HEK293 (cell line): ENCODE measurements around the gene FBRSL1.
A peak's percentile ranks its signal among the peaks of the same experiment; 100 is the strongest.

Source experiments
- CTCF ChIA-PET: fragments of 350-600 bp; formaldehyde crosslinking; extraction: SDS; loops from one replicate; lab custom pipeline; 2021; ENCODE audit warnings: antibody characterized with exemption; lab: Yijun Ruan, JAX
- POLR2A ChIA-PET: fragments of 300-600 bp; formaldehyde crosslinking; extraction: SDS; loops from one replicate; lab custom pipeline; 2020; ENCODE audit warnings: antibody characterized with exemption, inconsistent platforms; lab: Yijun Ruan, JAX
- H3K27ac ChIP-seq: fragments of 200-500 bp; sonication (Bioruptor generic); 2 replicates; pipeline ENCODE4 v1.5.1; 2014; ENCODE audit warnings: low read depth, low read length, control low read depth, inconsistent platforms; ENCODE audit errors: extremely low read depth
- H3K36me3 ChIP-seq, 2 experiments: fragments of 200-500 bp in 1 of 2; sonication (Bioruptor generic) in 1 of 2; 1 replicate in 1 of 2; 2 replicates in 1 of 2; pipeline ENCODE4 v1.5.1; 2014 to 2017; ENCODE audit warnings: inconsistent platforms in 2 of 2, low read length in 2 of 2; ENCODE audit not compliant: control insufficient read depth in 2 of 2, insufficient read depth in 1 of 2
- H3K4me1 ChIP-seq: fragments of 200-500 bp; sonication (Bioruptor generic); 2 replicates; pipeline ENCODE4 v1.5.1; 2014; ENCODE audit warnings: mild to moderate bottlenecking, low read length, inconsistent platforms; ENCODE audit not compliant: control insufficient read depth, insufficient read depth
- H3K4me3 ChIP-seq: 2 replicates; pipeline ENCODE4 v1.5.1; 2011; ENCODE audit warnings: low read depth, mild to moderate bottlenecking, control low read depth, low read length, moderate library complexity
- H3K9me3 ChIP-seq: fragments of 200-500 bp; sonication (Bioruptor generic); 2 replicates; pipeline ENCODE4 v1.5.1; 2014; ENCODE audit warnings: low read depth, low read length, inconsistent platforms; ENCODE audit not compliant: control insufficient read depth, insufficient read depth
- GLIS1 ChIP-seq: fragments of 450-650 bp; formaldehyde crosslinking; IDR thresholded peaks from 2 replicates; pipeline ENCODE4 v1.5.1; 2016; ENCODE audit warnings: missing biosample characterization, missing genetic modification characterization
- GLIS2 ChIP-seq: fragments of 450-650 bp; formaldehyde crosslinking; IDR thresholded peaks from 2 replicates; pipeline ENCODE4 v1.5.1; 2016; ENCODE audit warnings: missing biosample characterization, missing genetic modification characterization
- HOXA7 ChIP-seq: sonication (generic); formaldehyde crosslinking; IDR thresholded peaks from 2 replicates; pipeline ENCODE4 v1.8.1; 2022; ENCODE audit warnings: missing genetic modification reagents, borderline replicate concordance
- KLF16 ChIP-seq: fragments of 450-650 bp; formaldehyde crosslinking; IDR thresholded peaks from 2 replicates; pipeline ENCODE4 v1.5.1; 2017; ENCODE audit warnings: missing biosample characterization, missing genetic modification characterization
- ZIC2 ChIP-seq: fragments of 450-650 bp; formaldehyde crosslinking; IDR thresholded peaks from 2 replicates; pipeline ENCODE4 v1.5.1; 2016; ENCODE audit warnings: missing biosample characterization, missing genetic modification characterization
- ZNF10 ChIP-seq: fragments of 450-650 bp; formaldehyde crosslinking; IDR thresholded peaks from 2 replicates; pipeline ENCODE4 v1.5.1; 2017; ENCODE audit warnings: missing biosample characterization, missing genetic modification characterization
- ZNF133 ChIP-seq: fragments of 450-650 bp; formaldehyde crosslinking; IDR thresholded peaks from 2 replicates; pipeline ENCODE4 v1.5.1; 2016; ENCODE audit warnings: missing biosample characterization, missing genetic modification characterization
- ZNF223 ChIP-seq: fragments of 450-650 bp; formaldehyde crosslinking; IDR thresholded peaks from 2 replicates; pipeline ENCODE4 v1.5.1; 2016; ENCODE audit warnings: missing biosample characterization, missing genetic modification characterization
- ZNF23 ChIP-seq: fragments of 450-650 bp; formaldehyde crosslinking; IDR thresholded peaks from 2 replicates; pipeline ENCODE4 v1.5.1; 2016; ENCODE audit warnings: missing biosample characterization, missing genetic modification characterization, borderline replicate concordance
- ZNF302 ChIP-seq: fragments of 450-650 bp; formaldehyde crosslinking; IDR thresholded peaks from 2 replicates; pipeline ENCODE4 v1.5.1; 2016; ENCODE audit warnings: missing biosample characterization, missing genetic modification characterization, low read depth
- ZNF48 ChIP-seq: fragments of 450-650 bp; formaldehyde crosslinking; IDR thresholded peaks from 2 replicates; pipeline ENCODE4 v1.5.1; 2016; ENCODE audit warnings: missing biosample characterization, missing genetic modification characterization
- ZNF629 ChIP-seq: fragments of 450-650 bp; formaldehyde crosslinking; IDR thresholded peaks from 2 replicates; pipeline ENCODE4 v1.5.1; 2017; ENCODE audit warnings: missing biosample characterization, missing genetic modification characterization
- ZNF664 ChIP-seq: fragments of 450-650 bp; formaldehyde crosslinking; IDR thresholded peaks from 2 replicates; pipeline ENCODE4 v1.5.1; 2016; ENCODE audit warnings: missing biosample characterization, missing genetic modification characterization
- ZNF843 ChIP-seq: fragments of 450-650 bp; formaldehyde crosslinking; IDR thresholded peaks from 2 replicates; pipeline ENCODE4 v1.5.1; 2016; ENCODE audit warnings: missing biosample characterization, missing genetic modification characterization
- TF ChIP-seq, protein P1 (sequence below): fragments of 450-650 bp; formaldehyde crosslinking; IDR thresholded peaks from 2 replicates; pipeline ENCODE4 v1.5.1; 2016; ENCODE audit warnings: missing biosample characterization, missing genetic modification characterization
- TF ChIP-seq, protein P2 (sequence below): fragments of 450-650 bp; formaldehyde crosslinking; IDR thresholded peaks from 2 replicates; pipeline ENCODE4 v1.5.1; 2017; ENCODE audit warnings: missing biosample characterization, mild to moderate bottlenecking, missing genetic modification characterization, moderate library complexity
- TF ChIP-seq, protein P3 (sequence below): fragments of 450-650 bp; formaldehyde crosslinking; IDR thresholded peaks from 2 replicates; pipeline ENCODE4 v1.5.1; 2016; ENCODE audit warnings: missing biosample characterization, missing genetic modification characterization

FBRSL1 gene

DNA sequence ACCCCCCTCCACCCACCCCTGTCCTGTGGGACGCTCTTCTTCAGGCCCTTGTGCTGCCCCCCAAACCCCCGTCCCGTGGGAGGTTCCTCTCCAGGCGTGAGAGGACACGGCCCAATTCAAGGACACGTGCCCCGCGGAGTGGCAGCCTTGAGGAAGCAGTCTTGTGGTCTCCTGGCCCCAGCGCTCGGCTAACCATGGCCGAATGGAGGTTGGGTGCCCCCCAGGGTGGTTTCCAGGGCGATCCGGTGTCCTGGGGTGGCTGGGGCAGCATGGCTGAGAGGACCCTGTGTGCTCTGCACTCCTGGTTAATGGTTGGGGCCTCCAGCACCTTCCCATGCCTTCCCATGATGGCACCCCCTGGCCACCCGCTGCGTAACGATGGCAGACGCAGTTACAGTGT, 66.8 kb downstream of the FBRSL1 start (continued):
- TF ChIP-seq HOXA7 (no peak), KLF16 (tag by site-specific recombination) (no peak)

DNA sequence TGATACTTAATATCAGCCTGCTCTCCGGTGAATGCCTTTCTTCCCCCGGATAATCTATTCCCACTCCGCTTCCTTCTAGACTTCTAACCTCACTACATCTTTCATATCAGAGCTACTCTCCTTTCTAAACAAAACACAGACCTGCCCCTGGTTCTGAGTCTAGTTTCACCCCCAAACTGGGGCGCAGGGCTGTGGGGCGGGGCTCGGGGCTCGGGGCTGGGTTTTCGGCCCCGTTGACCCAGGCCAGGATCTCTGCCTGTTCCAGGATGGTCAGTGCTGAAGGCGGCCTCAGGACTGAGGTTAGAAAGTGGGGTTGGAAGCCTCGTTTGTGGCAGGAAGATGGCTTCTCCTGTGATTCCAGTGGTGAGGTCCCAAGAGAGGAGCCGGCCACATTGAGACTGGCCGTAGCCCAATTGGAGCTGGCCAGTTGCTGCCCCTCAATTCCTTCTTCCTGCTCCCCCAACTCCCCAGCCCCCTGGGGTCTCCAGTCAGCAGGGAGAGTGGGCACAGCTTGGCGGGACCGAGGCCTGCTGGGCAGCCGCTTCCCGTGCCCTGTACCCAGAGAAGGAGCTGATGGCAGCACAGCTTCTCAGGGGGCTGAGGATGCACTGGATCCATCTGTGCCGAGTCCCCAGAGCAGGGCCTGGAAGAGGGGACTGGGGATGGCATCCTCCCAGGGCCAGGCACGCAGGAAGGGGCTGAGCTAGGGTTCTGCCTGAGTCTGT, 67.5 kb downstream of the FBRSL1 start:
- H3K27ac ChIP-seq = no peak overlapping the region
- ChIA-PET POLR2A (no interaction called here), CTCF (no interaction called here)
- TF ChIP-seq ZNF223 (tag by site-specific recombination) (no peak), ZNF23 (tag by site-specific recombination) (no peak), ZNF302 (tag by site-specific recombination) (no peak)
- TF ChIP-seq, protein P1, sequence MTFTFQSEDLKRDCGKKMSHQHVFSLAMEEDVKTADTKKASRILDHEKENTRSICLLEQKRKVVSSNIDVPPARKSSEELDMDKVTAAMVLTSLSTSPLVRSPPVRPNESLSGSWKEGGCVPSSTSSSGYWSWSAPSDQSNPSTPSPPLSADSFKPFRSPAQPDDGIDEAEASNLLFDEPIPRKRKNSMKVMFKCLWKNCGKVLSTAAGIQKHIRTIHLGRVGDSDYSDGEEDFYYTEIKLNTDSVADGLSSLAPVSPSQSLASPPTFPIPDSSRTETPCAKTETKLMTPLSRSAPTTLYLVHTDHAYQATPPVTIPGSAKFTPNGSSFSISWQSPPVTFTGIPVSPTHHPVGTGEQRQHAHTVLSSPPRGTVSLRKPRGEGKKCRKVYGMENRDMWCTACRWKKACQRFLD = no peak
- H3K4me3 ChIP-seq = no peak overlapping the region
- no peaks in the 10 kb centered on the region for H3K9me3 ChIP-seq
- no peaks in the 10 kb centered on the region for H3K36me3 ChIP-seq
- peaks cover 4% of the 10 kb centered on the region for H3K4me1 ChIP-seq

DNA sequence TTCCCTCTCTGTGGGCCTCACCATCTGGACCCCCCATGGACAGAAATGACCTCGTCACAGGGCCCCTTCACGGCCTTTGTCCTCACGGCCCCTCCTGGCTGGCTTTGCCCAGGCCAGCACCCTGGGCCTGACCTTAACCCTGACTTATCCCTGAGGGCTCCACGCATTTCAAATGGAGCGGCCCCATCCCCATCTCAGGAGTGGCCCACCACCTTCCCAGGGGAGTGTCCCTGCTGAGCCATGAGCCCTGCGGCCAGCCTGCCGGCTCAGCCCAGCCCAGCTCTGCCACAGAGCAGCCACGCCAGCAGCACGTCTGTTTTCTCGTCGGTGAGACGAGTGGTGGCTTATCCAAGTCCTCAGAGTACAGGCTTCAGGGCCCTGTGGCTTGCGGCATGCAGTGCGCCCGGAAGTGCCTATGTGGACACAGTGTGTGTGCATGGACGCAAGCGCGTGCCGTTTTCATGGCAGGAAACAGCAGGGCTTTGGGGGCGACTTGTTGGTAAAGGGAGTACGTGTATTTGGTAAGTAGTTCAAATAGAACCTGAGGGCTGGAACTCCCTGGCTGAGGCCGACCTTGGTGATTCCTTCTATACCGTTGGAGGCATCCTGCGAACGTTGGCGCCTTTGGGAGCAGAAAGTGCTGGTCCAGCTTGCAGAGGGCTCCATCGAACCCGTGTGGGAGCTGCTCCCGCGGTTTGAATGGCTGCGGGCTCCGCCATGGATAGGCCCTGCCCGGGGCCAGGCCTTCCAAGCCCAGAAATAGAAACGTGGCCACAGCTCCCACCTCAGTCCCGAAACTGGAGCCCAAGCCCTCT, 68.3 kb downstream of the FBRSL1 start:
- ChIA-PET POLR2A (no interaction called here), CTCF (no interaction called here)
- Histone ChIP-seq H3K27ac (no peak overlapping the region), H3K4me3 (no peak overlapping the region), H3K9me3 (no peaks in the 10 kb centered on the region), H3K4me1 (peaks cover 4% of the 10 kb centered on the region), H3K36me3 (no peaks in the 10 kb centered on the region)
- TF ChIP-seq ZNF843 (tag by site-specific recombination) (no peak), ZNF664 (tag by site-specific recombination) (no peak), GLIS1 (tag by site-specific recombination) (peak; percentile 89), ZIC2 (tag by site-specific recombination) (peak; percentile 78), ZNF629 (no peak), ZNF133 (tag by site-specific recombination) (no peak), GLIS2 (tag by site-specific recombination) (peak; percentile 52; the same call in 1 of the 2 replicates), ZNF48 (tag by site-specific recombination) (no peak), ZNF10 (tag by site-specific recombination) (peak; percentile 72)
- TF ChIP-seq, protein P2, sequence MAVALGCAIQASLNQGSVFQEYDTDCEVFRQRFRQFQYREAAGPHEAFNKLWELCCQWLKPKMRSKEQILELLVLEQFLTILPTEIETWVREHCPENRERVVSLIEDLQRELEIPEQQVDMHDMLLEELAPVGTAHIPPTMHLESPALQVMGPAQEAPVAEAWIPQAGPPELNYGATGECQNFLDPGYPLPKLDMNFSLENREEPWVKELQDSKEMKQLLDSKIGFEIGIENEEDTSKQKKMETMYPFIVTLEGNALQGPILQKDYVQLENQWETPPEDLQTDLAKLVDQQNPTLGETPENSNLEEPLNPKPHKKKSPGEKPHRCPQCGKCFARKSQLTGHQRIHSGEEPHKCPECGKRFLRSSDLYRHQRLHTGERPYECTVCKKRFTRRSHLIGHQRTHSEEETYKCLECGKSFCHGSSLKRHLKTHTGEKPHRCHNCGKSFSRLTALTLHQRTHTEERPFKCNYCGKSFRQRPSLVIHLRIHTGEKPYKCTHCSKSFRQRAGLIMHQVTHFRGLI = peak; percentile 75
- TF ChIP-seq, protein P3, sequence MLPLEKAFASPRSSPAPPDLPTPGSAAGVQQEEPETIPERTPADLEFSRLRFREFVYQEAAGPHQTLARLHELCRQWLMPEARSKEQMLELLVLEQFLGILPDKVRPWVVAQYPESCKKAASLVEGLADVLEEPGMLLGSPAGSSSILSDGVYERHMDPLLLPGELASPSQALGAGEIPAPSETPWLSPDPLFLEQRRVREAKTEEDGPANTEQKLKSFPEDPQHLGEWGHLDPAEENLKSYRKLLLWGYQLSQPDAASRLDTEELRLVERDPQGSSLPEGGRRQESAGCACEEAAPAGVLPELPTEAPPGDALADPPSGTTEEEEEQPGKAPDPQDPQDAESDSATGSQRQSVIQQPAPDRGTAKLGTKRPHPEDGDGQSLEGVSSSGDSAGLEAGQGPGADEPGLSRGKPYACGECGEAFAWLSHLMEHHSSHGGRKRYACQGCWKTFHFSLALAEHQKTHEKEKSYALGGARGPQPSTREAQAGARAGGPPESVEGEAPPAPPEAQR (tag by site-specific recombination) = no peak
